Measurements from ENCODE around the gene TOMM40. TPM values are rescaled to one million over a fixed set of nuclear protein-coding genes. Genes with fewer than 3 reads are reported as not detected.

TOMM40 gene
- total and polyA plus RNA-seq, 9 of the 15 experiments (the other 6 are each of a cell fraction or from before 2014, with no cell fraction given) = 0.89 to 290 (median 160) TPM

- Histone ChIP-seq H2AFZ (ENCODE audit: low read depth, low read length) (peak overlapping the region; percentile 98), H3K27ac (ENCODE audit: extremely low read depth, low read depth, low read length) (peak overlapping the region; percentile 73), H3K9me1 (ENCODE audit: control insufficient read depth, insufficient read depth, low read length) (peaks cover 4% of the 10 kb centered on the region), H4K20me1 (replicated peaks; ENCODE audit: control insufficient read depth, insufficient read depth, low read length) (peaks cover 13% of the 10 kb centered on the region), H3K9ac (ENCODE audit: insufficient read depth in 1 of 2, low read depth in 2 of 2, low read length in 2 of 2) (peak overlapping the region; percentile 69 to 93; a peak in 3 of 4 replicates), H3K36me3 (ENCODE audit: control insufficient read depth, insufficient read depth, low read length) (no peaks in the 10 kb centered on the region), H3K4me1 (replicated peaks in 1 of 2; ENCODE audit: control insufficient read depth in 2 of 2, insufficient read depth in 2 of 2, low read length in 2 of 2) (peaks cover 32 to 58% of the 10 kb centered on the region in 2 experiments), H3K4me3 (peak overlapping the region; percentile 92), H3K9me3 (replicated peaks; ENCODE audit: control insufficient read depth, insufficient read depth, low read depth, low read length) (no peaks in the 10 kb centered on the region), H3K79me2 (ENCODE audit: control insufficient read depth, insufficient read depth, low read length) (peaks cover 41% of the 10 kb centered on the region), H3K27me3 (ENCODE audit: control insufficient read depth in 2 of 2, insufficient read depth in 2 of 2, low read length in 2 of 2) (no peaks in the 10 kb centered on the region), H3K4me2 (ENCODE audit: insufficient read depth, low read length) (peak overlapping the region; percentile 93)
- FAIRE-seq (no peak), DNase-seq (ENCODE audit: extremely low read depth in 1 of 4, low spot score in 3 of 4) (no peak), ATAC-seq (no peak)
- no TSS peak for BruUV-seq (replicated peaks)
- CTCF ChIA-PET (ENCODE audit: low intra/inter-chr PET ratio) = interaction anchor here (0.7 to 2.8 kb wide), 11 partner anchors 37 to 333 kb away, joined by 3 to 26 read pairs (median 8); no protein-coding TSS in a partner anchor
- in situ Hi-C loops (cut with MboI) = no loop called here
- intact Hi-C loops (cut with micrococcal nuclease) = loop anchor here (1.0 to 5.0 kb wide), 3 partner anchors 45 to 273 kb away; partner anchors contain the start of gene TOMM40
- POLR2A ChIA-PET = interaction anchor here (0.5 to 1.0 kb wide), 2 partner anchors 60 to 74 kb away, joined by 3 read pairs; no protein-coding TSS in a partner anchor
- WGBS (ENCODE audit: insufficient coverage, low coverage, missing lambda C conversion rate) = 0% methylated on average over 7 of the region's 12 CpGs
- TF ChIP-seq RAD21 (CRISPR knock-in tag; conservative IDR thresholded peaks at IDR 0.05 in 1 of 2, IDR thresholded peaks at IDR 0.05 in 1 of 2) = no peak
- TF ChIP-seq ZNF512 (tag; IDR thresholded peaks at IDR 0.05) = peak; percentile 58; the same call in 1 of the 2 replicates
- TF ChIP-seq ZNF445 (CRISPR knock-in tag; IDR thresholded peaks at IDR 0.05; ENCODE audit: low read depth) = no peak
- 0 out of 4 replicates have a peak, but pooled peaks of 1 of the 2 experiments have one; percentile 1 for TF ChIP-seq CSDE1 (IDR thresholded peaks at IDR 0.05)
- TF ChIP-seq EP300 (IDR thresholded peaks at IDR 0.05; ENCODE audit: low read length) = no peak
- TF ChIP-seq MCM3 (IDR thresholded peaks at IDR 0.05) = no peak
- no peak for TF ChIP-seq SAP30 (IDR thresholded peaks at IDR 0.05; ENCODE audit: borderline replicate concordance, insufficient read depth, low read depth, low read length, poor library complexity, severe bottlenecking)
- peak; percentile 11; the same call in 1 of the 2 replicates for TF ChIP-seq ZBTB7A (IDR thresholded peaks at IDR 0.05; ENCODE audit: borderline replicate concordance, control insufficient read depth, low read depth, low read length)
- TF ChIP-seq CBX8 (IDR thresholded peaks at IDR 0.05; ENCODE audit: borderline replicate concordance, extremely low read depth, low read depth, low read length, poor library complexity, severe bottlenecking) = no peak
- peak; percentile 34 for TF ChIP-seq PHF20 (IDR thresholded peaks at IDR 0.05; ENCODE audit: partially characterized antibody)
- TF ChIP-seq U2AF2 (optimal IDR thresholded peaks at IDR 0.05; ENCODE audit: low read depth, low read length) = no peak
- no peak for TF ChIP-seq KAT2B (IDR thresholded peaks at IDR 0.05; ENCODE audit: low read depth, low read length)
- TF ChIP-seq SPI1 (IDR thresholded peaks at IDR 0.05; ENCODE audit: borderline replicate concordance, low read depth, low read length) = no peak
- TF ChIP-seq THAP7 (CRISPR knock-in tag; IDR thresholded peaks at IDR 0.05) = no peak
- TF ChIP-seq PHB2 (IDR thresholded peaks at IDR 0.05; ENCODE audit: low read depth) = 0 out of 2 replicates have a peak, but pooled peaks have one; percentile 1
- TF ChIP-seq ZNF780A (CRISPR knock-in tag; IDR thresholded peaks at IDR 0.05) = no peak
- 0 out of 2 replicates have a peak, but pooled peaks have one; percentile 17 for TF ChIP-seq SP1 (CRISPR knock-in tag; IDR thresholded peaks at IDR 0.05)
- TF ChIP-seq GATA2 (CRISPR knock-in tag; IDR thresholded peaks at IDR 0.05) = no peak
- TF ChIP-seq XRCC5 (IDR thresholded peaks at IDR 0.05; ENCODE audit: low read depth, low read length) = no peak
- no peak for TF ChIP-seq NR4A1 (CRISPR knock-in tag; IDR thresholded peaks at IDR 0.05)
- no peak for TF ChIP-seq NR4A1 (tag; IDR thresholded peaks at IDR 0.05)
- no peak for TF ChIP-seq STAG1 (CRISPR knock-in tag; IDR thresholded peaks at IDR 0.05; ENCODE audit: borderline replicate concordance)
- no peak for TF ChIP-seq FOXJ3 (CRISPR knock-in tag; IDR thresholded peaks at IDR 0.05)
These were observed 45.8 kb upstream of the TOMM40 start for GRCh38 chr19:44845286-44845611.

Data from K562 (cell line).